WTC11 (cell line): Measurements from ENCODE around the gene KLK12. TPM values are rescaled to one million over a fixed set of nuclear protein-coding genes. Genes with fewer than 3 reads are reported as not detected.

Source experiments
- ATAC-seq: fragments of 200-7000 bp; cut with Tn5 transposase; 2 replicates; pipeline ENCODE4 v1.10.0; 2021; ENCODE audit warnings: mild to moderate bottlenecking, moderate library complexity
- CTCF ChIA-PET: fragments of 300-600 bp; sonication (Branson Sonifier 250); formaldehyde crosslinking; loops from one replicate; lab custom pipeline; 2021; ENCODE audit warnings: antibody characterized with exemption; lab: Charles Lee
- POLR2A ChIA-PET: fragments of 350-600 bp; sonication (Branson Sonifier 250); formaldehyde crosslinking; loops from one replicate; lab custom pipeline; 2021; ENCODE audit warnings: antibody characterized with exemption; lab: Charles Lee
- DNase-seq: peaks from one replicate; pipeline ENCODE4 v3.0.0; 2021; ENCODE audit warnings: low spot score
- H3K27ac Mint-ChIP-seq: 2 replicates; pipeline ENCODE4 v1.8.0; 2021; ENCODE audit warnings: mixed read lengths
- H3K27me3 Mint-ChIP-seq: 2 replicates; pipeline ENCODE4 v1.8.0; 2021; ENCODE audit warnings: low read depth, mild to moderate bottlenecking, moderate library complexity, mixed read lengths
- H3K36me3 Mint-ChIP-seq: 2 replicates; pipeline ENCODE4 v1.8.0; 2021; ENCODE audit warnings: mixed read lengths
- H3K4me1 Mint-ChIP-seq: 2 replicates; pipeline ENCODE4 v1.8.0; 2022; ENCODE audit warnings: mixed read lengths
- H3K4me3 Mint-ChIP-seq: 2 replicates; pipeline ENCODE4 v1.8.0; 2021; ENCODE audit warnings: mild to moderate bottlenecking, moderate library complexity, mixed read lengths
- H3K9me3 Mint-ChIP-seq: 2 replicates; pipeline ENCODE4 v1.8.0; 2021; ENCODE audit warnings: mixed read lengths
- ETV6 ChIP-seq: sonication (generic); formaldehyde crosslinking; IDR thresholded peaks from 2 replicates; pipeline ENCODE4 v1.8.1; 2022; ENCODE audit warnings: mild to moderate bottlenecking, missing genetic modification reagents
- GABPB1 ChIP-seq: sonication (generic); formaldehyde crosslinking; IDR thresholded peaks from 2 replicates; pipeline ENCODE4 v1.8.1; 2023; ENCODE audit warnings: mild to moderate bottlenecking, missing genetic modification reagents
- HMGA2 ChIP-seq: fragments of 250-450 bp; sonication (Bioruptor Pico); IDR thresholded peaks from 2 replicates; pipeline ENCODE4 v1.4.0; 2021; ENCODE audit warnings: mild to moderate bottlenecking, moderate library complexity
- JAZF1 ChIP-seq: fragments of 250-450 bp; sonication (Bioruptor Pico); IDR thresholded peaks from 2 replicates; pipeline ENCODE4 v1.9.0; 2021; ENCODE audit warnings: moderate library complexity, mild to moderate bottlenecking, inconsistent platforms
- OVOL2 ChIP-seq: fragments of 250-450 bp; sonication (Bioruptor Pico); IDR thresholded peaks from 2 replicates; pipeline ENCODE4 v1.9.0; 2021; ENCODE audit warnings: mild to moderate bottlenecking, borderline replicate concordance
- RELA ChIP-seq: sonication (generic); formaldehyde crosslinking; IDR thresholded peaks from 2 replicates; pipeline ENCODE4 v1.8.1; 2022; ENCODE audit warnings: missing genetic modification reagents, mild to moderate bottlenecking, borderline replicate concordance
- SMAD3 ChIP-seq: sonication (generic); formaldehyde crosslinking; IDR thresholded peaks from 2 replicates; pipeline ENCODE4 v1.8.0; 2022; ENCODE audit warnings: missing genetic modification reagents, mild to moderate bottlenecking, borderline replicate concordance
- SP1 ChIP-seq: sonication (generic); formaldehyde crosslinking; conservative IDR thresholded peaks from 2 replicates; pipeline ENCODE4 v1.8.1; 2022; ENCODE audit warnings: missing genetic modification reagents
- TP53 ChIP-seq: sonication (generic); formaldehyde crosslinking; IDR thresholded peaks from 2 replicates; pipeline ENCODE4 v1.8.1; 2023; ENCODE audit warnings: mild to moderate bottlenecking, missing genetic modification reagents
- ZNF263 ChIP-seq: sonication (generic); formaldehyde crosslinking; IDR thresholded peaks from 2 replicates; pipeline ENCODE4 v1.8.1; 2022; ENCODE audit warnings: low read depth, mild to moderate bottlenecking, moderate library complexity, missing genetic modification reagents
- total RNA-seq: library from RNA; stranded (reverse); gene quantifications from 3 replicates; pipeline ENCODE4 v1.2.3, GENCODE V29; 2021
- TF ChIP-seq, protein P1 (sequence below): fragments of 250-450 bp; sonication (Bioruptor Pico); IDR thresholded peaks from 2 replicates; pipeline ENCODE4 v1.9.0; 2021; ENCODE audit warnings: mild to moderate bottlenecking
- TF ChIP-seq, protein P2 (sequence below): sonication (generic); formaldehyde crosslinking; IDR thresholded peaks from 2 replicates; pipeline ENCODE4 v1.8.1; 2022; ENCODE audit warnings: mild to moderate bottlenecking, moderate library complexity, missing genetic modification reagents
- TF ChIP-seq, protein P3 (sequence below): fragments of 250-450 bp; sonication (Bioruptor Pico); IDR thresholded peaks from 2 replicates; pipeline ENCODE4 v1.9.0; 2021; ENCODE audit warnings: mild to moderate bottlenecking, borderline replicate concordance
- TF ChIP-seq, protein P4 (sequence below): sonication (generic); formaldehyde crosslinking; IDR thresholded peaks from 2 replicates; pipeline ENCODE4 v1.8.1; 2023; ENCODE audit warnings: mild to moderate bottlenecking, missing genetic modification reagents
- TF ChIP-seq, protein P5 (sequence below): fragments of 200-600 bp; IDR thresholded peaks from 2 replicates; pipeline ENCODE4 v1.8.0; 2022; ENCODE audit warnings: antibody characterized with exemption
- TF ChIP-seq, protein P6 (sequence below): sonication (generic); formaldehyde crosslinking; IDR thresholded peaks from 2 replicates; pipeline ENCODE4 v1.8.0; 2023; ENCODE audit warnings: missing genetic modification reagents
- TF ChIP-seq, protein P7 (sequence below): fragments of 250-450 bp; sonication (Bioruptor Pico); IDR thresholded peaks from 2 replicates; pipeline ENCODE4 v1.9.0; 2021; ENCODE audit warnings: moderate library complexity, mild to moderate bottlenecking, inconsistent platforms, borderline replicate concordance
- TF ChIP-seq, protein P8 (sequence below): fragments of 250-450 bp; sonication (Bioruptor Pico); conservative IDR thresholded peaks from 2 replicates; pipeline ENCODE4 v1.9.0; 2021; ENCODE audit warnings: mild to moderate bottlenecking

Gene KLK12
- total RNA-seq, 1 experiment from 2014 or later: not detected

DNA sequence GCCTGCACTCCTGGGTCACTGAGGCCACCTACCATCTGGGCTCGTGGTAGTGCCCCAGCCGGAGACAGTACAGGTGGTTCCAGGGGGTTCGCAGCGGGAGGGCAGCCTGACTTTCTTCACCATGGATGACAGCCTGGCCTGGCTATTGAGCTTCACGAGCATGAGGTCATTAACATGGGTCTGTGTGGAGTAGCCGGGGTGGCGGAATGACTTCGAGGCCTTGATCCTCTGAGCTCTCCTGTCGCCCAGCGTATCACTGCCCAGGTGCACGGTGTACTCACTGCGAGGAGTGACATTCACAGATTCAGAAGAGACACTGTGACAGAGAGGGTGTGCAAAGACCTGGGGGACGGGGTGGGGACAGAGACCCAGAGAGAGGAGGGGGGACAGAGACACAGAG is 54.6 kb downstream of the KLK12 start:
- POLR2A ChIA-PET: no interaction called here
- H3K4me1 Mint-ChIP-seq: peaks cover 39% of the 10 kb centered on the region
- no peaks in the 10 kb centered on the region for H3K36me3 Mint-ChIP-seq
- peaks cover 39% of the 10 kb centered on the region for H3K27me3 Mint-ChIP-seq
- TF ChIP-seq OVOL2 (CRISPR knock-in tag) (no peak), SMAD3 (no peak)
- TF ChIP-seq, all 79 proteins: peak for 0
- DNase-seq (no peak), ATAC-seq (no peak)
- no peak overlapping the region for H3K27ac Mint-ChIP-seq
- peaks cover 7% of the 10 kb centered on the region for H3K9me3 Mint-ChIP-seq
- CTCF ChIA-PET: interaction anchor here (0.7 to 1.2 kb wide), 6 partner anchors 21 to 255 kb away, joined by 3 to 4 read pairs (median 4); partner anchors contain the start of gene KLK8
- H3K4me3 Mint-ChIP-seq: no peak overlapping the region

DNA sequence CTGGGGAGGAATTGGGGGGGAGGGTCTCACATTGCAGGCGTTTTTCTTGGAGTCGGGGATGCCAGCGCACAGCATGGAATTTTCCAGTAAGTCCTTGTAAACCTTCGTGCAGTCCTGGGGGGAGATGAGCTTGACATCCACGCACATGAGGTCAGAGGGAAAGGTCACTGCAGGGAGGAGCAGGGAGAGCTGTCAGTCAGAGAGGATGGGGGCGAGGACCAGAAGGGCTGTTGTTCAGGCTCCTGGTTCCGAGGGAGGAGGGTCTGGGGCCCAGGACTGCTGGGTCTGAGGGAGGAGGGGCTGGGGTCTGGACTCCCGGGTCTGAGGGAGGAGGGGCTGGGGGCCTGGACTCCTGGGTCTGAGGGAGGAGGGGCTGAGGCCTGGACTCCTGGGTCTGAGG is 55.0 kb downstream of the KLK12 start:
- POLR2A ChIA-PET: no interaction called here
- no peaks in the 10 kb centered on the region for H3K36me3 Mint-ChIP-seq
- TF ChIP-seq SP1 (CRISPR knock-in tag): no peak
- TF ChIP-seq, protein P1, sequence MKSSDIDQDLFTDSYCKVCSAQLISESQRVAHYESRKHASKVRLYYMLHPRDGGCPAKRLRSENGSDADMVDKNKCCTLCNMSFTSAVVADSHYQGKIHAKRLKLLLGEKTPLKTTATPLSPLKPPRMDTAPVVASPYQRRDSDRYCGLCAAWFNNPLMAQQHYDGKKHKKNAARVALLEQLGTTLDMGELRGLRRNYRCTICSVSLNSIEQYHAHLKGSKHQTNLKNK: no peak
- TF ChIP-seq JAZF1 (CRISPR knock-in tag): no peak
- TF ChIP-seq TP53: no peak
- TF ChIP-seq OVOL2 (CRISPR knock-in tag): no peak
- TF ChIP-seq ZNF263 (CRISPR knock-in tag): no peak
- TF ChIP-seq, protein P2, sequence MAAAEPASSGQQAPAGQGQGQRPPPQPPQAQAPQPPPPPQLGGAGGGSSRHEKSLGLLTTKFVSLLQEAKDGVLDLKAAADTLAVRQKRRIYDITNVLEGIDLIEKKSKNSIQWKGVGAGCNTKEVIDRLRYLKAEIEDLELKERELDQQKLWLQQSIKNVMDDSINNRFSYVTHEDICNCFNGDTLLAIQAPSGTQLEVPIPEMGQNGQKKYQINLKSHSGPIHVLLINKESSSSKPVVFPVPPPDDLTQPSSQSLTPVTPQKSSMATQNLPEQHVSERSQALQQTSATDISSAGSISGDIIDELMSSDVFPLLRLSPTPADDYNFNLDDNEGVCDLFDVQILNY (CRISPR knock-in tag): no peak
- TF ChIP-seq, protein P3, sequence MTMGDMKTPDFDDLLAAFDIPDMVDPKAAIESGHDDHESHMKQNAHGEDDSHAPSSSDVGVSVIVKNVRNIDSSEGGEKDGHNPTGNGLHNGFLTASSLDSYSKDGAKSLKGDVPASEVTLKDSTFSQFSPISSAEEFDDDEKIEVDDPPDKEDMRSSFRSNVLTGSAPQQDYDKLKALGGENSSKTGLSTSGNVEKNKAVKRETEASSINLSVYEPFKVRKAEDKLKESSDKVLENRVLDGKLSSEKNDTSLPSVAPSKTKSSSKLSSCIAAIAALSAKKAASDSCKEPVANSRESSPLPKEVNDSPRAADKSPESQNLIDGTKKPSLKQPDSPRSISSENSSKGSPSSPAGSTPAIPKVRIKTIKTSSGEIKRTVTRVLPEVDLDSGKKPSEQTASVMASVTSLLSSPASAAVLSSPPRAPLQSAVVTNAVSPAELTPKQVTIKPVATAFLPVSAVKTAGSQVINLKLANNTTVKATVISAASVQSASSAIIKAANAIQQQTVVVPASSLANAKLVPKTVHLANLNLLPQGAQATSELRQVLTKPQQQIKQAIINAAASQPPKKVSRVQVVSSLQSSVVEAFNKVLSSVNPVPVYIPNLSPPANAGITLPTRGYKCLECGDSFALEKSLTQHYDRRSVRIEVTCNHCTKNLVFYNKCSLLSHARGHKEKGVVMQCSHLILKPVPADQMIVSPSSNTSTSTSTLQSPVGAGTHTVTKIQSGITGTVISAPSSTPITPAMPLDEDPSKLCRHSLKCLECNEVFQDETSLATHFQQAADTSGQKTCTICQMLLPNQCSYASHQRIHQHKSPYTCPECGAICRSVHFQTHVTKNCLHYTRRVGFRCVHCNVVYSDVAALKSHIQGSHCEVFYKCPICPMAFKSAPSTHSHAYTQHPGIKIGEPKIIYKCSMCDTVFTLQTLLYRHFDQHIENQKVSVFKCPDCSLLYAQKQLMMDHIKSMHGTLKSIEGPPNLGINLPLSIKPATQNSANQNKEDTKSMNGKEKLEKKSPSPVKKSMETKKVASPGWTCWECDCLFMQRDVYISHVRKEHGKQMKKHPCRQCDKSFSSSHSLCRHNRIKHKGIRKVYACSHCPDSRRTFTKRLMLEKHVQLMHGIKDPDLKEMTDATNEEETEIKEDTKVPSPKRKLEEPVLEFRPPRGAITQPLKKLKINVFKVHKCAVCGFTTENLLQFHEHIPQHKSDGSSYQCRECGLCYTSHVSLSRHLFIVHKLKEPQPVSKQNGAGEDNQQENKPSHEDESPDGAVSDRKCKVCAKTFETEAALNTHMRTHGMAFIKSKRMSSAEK: no peak
- TF ChIP-seq, protein P4, sequence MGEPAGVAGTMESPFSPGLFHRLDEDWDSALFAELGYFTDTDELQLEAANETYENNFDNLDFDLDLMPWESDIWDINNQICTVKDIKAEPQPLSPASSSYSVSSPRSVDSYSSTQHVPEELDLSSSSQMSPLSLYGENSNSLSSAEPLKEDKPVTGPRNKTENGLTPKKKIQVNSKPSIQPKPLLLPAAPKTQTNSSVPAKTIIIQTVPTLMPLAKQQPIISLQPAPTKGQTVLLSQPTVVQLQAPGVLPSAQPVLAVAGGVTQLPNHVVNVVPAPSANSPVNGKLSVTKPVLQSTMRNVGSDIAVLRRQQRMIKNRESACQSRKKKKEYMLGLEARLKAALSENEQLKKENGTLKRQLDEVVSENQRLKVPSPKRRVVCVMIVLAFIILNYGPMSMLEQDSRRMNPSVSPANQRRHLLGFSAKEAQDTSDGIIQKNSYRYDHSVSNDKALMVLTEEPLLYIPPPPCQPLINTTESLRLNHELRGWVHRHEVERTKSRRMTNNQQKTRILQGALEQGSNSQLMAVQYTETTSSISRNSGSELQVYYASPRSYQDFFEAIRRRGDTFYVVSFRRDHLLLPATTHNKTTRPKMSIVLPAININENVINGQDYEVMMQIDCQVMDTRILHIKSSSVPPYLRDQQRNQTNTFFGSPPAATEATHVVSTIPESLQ (CRISPR knock-in tag): no peak
- TF ChIP-seq, protein P5, sequence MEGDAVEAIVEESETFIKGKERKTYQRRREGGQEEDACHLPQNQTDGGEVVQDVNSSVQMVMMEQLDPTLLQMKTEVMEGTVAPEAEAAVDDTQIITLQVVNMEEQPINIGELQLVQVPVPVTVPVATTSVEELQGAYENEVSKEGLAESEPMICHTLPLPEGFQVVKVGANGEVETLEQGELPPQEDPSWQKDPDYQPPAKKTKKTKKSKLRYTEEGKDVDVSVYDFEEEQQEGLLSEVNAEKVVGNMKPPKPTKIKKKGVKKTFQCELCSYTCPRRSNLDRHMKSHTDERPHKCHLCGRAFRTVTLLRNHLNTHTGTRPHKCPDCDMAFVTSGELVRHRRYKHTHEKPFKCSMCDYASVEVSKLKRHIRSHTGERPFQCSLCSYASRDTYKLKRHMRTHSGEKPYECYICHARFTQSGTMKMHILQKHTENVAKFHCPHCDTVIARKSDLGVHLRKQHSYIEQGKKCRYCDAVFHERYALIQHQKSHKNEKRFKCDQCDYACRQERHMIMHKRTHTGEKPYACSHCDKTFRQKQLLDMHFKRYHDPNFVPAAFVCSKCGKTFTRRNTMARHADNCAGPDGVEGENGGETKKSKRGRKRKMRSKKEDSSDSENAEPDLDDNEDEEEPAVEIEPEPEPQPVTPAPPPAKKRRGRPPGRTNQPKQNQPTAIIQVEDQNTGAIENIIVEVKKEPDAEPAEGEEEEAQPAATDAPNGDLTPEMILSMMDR: no peak
- TF ChIP-seq, protein P6, sequence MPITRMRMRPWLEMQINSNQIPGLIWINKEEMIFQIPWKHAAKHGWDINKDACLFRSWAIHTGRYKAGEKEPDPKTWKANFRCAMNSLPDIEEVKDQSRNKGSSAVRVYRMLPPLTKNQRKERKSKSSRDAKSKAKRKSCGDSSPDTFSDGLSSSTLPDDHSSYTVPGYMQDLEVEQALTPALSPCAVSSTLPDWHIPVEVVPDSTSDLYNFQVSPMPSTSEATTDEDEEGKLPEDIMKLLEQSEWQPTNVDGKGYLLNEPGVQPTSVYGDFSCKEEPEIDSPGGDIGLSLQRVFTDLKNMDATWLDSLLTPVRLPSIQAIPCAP: no peak
- no peak for TF ChIP-seq GABPB1 (CRISPR knock-in tag)
- TF ChIP-seq HMGA2 (CRISPR knock-in tag): no peak
- TF ChIP-seq, protein P7, sequence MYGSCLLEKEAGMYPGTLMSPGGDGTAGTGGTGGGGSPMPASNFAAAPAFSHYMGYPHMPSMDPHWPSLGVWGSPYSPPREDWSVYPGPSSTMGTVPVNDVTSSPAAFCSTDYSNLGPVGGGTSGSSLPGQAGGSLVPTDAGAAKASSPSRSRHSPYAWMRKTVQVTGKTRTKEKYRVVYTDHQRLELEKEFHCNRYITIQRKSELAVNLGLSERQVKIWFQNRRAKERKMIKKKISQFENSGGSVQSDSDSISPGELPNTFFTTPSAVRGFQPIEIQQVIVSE (CRISPR knock-in tag): no peak
- no peak for TF ChIP-seq RELA (CRISPR knock-in tag)
- TF ChIP-seq ETV6: no peak
- TF ChIP-seq, protein P8, sequence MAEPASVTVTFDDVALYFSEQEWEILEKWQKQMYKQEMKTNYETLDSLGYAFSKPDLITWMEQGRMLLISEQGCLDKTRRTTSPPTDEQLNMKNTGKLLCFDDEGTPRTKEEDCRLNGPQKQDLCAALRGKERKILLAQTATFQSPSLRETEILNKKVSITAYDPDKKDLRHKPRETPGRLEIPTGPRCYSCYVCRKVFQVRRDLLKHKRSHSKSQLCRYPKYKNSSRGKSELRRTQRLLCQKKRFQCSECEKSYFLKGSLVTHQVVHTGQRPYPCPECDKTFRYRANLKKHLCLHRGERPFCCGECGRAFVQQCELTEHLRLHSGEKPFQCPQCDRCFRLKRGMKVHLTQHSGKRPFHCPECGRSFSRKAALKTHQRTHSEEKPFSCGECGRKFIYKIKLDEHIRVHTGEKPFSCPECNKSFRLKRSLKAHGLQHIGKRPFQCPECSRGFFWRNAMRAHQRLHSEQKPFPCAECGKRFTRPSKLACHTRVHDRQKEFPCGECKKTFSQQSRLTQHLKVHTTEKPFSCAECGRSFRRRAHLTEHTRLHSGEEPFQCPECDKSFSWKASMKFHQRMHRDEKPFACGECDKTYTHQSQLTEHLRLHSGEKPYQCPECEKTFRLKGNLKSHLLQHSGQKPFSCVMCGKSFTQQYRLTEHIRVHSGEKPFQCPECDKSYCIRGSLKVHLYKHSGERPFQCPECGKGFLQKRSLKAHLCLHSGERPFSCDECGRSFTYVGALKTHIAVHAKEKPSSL (CRISPR knock-in tag): no peak
- TF ChIP-seq, all 79 proteins: peak for 0
- CTCF ChIA-PET: interaction anchor here (0.7 to 1.2 kb wide), 7 partner anchors 17 to 255 kb away, joined by 3 to 4 read pairs (median 3); partner anchors contain the start of gene KLK8
- DNase-seq: no peak
- Mint-ChIP-seq H3K9me3 (peaks cover 4% of the 10 kb centered on the region), H3K27me3 (peaks cover 34% of the 10 kb centered on the region), H3K4me3 (no peak overlapping the region), H3K4me1 (peaks cover 39% of the 10 kb centered on the region), H3K27ac (no peak overlapping the region)
- ATAC-seq: no peak
